ENCODE results near the gene NUMB. TPM values are rescaled to one million over a fixed set of nuclear protein-coding genes. Genes with fewer than 3 reads are reported as not detected.

NUMB gene
- total and polyA plus RNA-seq, 2 of the 13 experiments (the other 11 are each of a cell fraction or from before 2014, with no cell fraction given), result 20.3 to 71.1 TPM

DNA sequence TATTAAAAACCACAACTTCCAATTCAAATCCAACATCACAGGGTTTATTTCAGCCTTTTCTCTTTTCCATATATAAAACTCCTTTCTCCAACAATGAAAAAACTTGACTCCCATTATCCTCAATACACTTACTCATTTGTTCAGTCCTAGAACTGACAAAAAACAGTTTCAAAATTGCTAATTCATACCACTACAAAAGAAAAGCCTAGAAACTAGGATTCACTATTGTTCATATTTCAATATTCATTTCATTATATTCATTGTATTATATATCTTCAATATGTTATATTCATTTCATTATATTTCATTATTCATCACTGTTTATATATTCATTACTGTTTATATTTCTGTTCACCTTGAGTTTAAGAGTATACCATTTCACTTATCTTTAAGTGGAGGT, 85.8 kb downstream of the NUMB start:
- Histone ChIP-seq H3K27ac (ENCODE audit: extremely low read length, insufficient read depth, low read length) (no peak overlapping the region), H3K4me1 (ENCODE audit: insufficient read depth, low read length) (no peaks in the 10 kb centered on the region), H3K4me2 (ENCODE audit: low read depth, low read length) (no peak overlapping the region), H3K79me2 (ENCODE audit: insufficient read depth, low read length) (peaks cover 12% of the 10 kb centered on the region), H3K4me3 (replicated peaks in 1 of 3; ENCODE audit: insufficient read depth in 1 of 3, low read depth in 2 of 3, low read length in 3 of 3) (no peak overlapping the region), H3K9ac (ENCODE audit: insufficient read depth, low read depth, low read length) (no peak overlapping the region), H4K20me1 (ENCODE audit: insufficient read depth, low read length) (no peaks in the 10 kb centered on the region), H2AFZ (ENCODE audit: low read length) (no peak overlapping the region), H3K27me3 (ENCODE audit: control insufficient read depth in 1 of 2, insufficient read depth in 2 of 2, low read length in 2 of 2) (no peaks in the 10 kb centered on the region), H3K36me3 (replicated peaks in 1 of 2; ENCODE audit: control insufficient read depth in 1 of 2, insufficient read depth in 2 of 2, low read length in 2 of 2) (no peaks in the 10 kb centered on the region; a peak in 1 of 5 replicates), H3K9me3 (ENCODE audit: low read length) (no peaks in the 10 kb centered on the region)
- POLR2A ChIA-PET, result no interaction called here
- no peak for ATAC-seq
- intact Hi-C loops (cut with micrococcal nuclease; ENCODE audit: unreplicated experiment) (no loop called here), in situ Hi-C loops (cut with HindIII; ENCODE audit: extremely low pct_ligation_motif_present, low pct_unique_long_range_greater_than_20kb) (no loop called here)
- TF ChIP-seq ESRRA (CRISPR knock-in tag; IDR thresholded peaks at IDR 0.05; ENCODE audit: low read depth), result no peak
- TF ChIP-seq CC2D1A (CRISPR knock-in tag; IDR thresholded peaks at IDR 0.05), result no peak
- no peak for TF ChIP-seq ONECUT2 (CRISPR knock-in tag; IDR thresholded peaks at IDR 0.05)
- TF ChIP-seq, protein P1, sequence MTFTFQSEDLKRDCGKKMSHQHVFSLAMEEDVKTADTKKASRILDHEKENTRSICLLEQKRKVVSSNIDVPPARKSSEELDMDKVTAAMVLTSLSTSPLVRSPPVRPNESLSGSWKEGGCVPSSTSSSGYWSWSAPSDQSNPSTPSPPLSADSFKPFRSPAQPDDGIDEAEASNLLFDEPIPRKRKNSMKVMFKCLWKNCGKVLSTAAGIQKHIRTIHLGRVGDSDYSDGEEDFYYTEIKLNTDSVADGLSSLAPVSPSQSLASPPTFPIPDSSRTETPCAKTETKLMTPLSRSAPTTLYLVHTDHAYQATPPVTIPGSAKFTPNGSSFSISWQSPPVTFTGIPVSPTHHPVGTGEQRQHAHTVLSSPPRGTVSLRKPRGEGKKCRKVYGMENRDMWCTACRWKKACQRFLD (CRISPR knock-in tag; IDR thresholded peaks at IDR 0.05; ENCODE audit: borderline replicate concordance), result no peak
- TF ChIP-seq SMAD3 (CRISPR knock-in tag; IDR thresholded peaks at IDR 0.05), result no peak
- no peak for TF ChIP-seq FIP1L1 (IDR thresholded peaks at IDR 0.05; ENCODE audit: borderline replicate concordance, insufficient read depth, low read depth, low read length)
- no peak for TF ChIP-seq ZNF224 (CRISPR knock-in tag; IDR thresholded peaks at IDR 0.05)
- TF ChIP-seq KDM5A (IDR thresholded peaks at IDR 0.05; ENCODE audit: borderline replicate concordance, low read length), result no peak
- no peak for TF ChIP-seq NFE2L1 (CRISPR knock-in tag; IDR thresholded peaks at IDR 0.05; ENCODE audit: borderline replicate concordance)
- no TSS peak for BruUV-seq (replicated peaks)
- DNase-seq (ENCODE audit: low spot score), result no peak
- no peak for FAIRE-seq
- CTCF ChIA-PET (ENCODE audit: low intra/inter-chr PET ratio, low total read pairs), result no interaction called here

GRCh38 chr14:73370561-73370960, 87.8 kb downstream of the NUMB start:
- Histone ChIP-seq H3K4me2 (ENCODE audit: low read depth, low read length) (no peak overlapping the region), H3K9me3 (ENCODE audit: low read length) (no peaks in the 10 kb centered on the region), H3K27ac (ENCODE audit: extremely low read length, insufficient read depth, low read length) (no peak overlapping the region), H3K4me3 (replicated peaks in 1 of 3; ENCODE audit: insufficient read depth in 1 of 3, low read depth in 2 of 3, low read length in 3 of 3) (no peak overlapping the region), H4K20me1 (ENCODE audit: insufficient read depth, low read length) (no peaks in the 10 kb centered on the region), H2AFZ (ENCODE audit: low read length) (no peak overlapping the region), H3K36me3 (replicated peaks in 1 of 2; ENCODE audit: control insufficient read depth in 1 of 2, insufficient read depth in 2 of 2, low read length in 2 of 2) (no peaks in the 10 kb centered on the region), H3K27me3 (ENCODE audit: control insufficient read depth in 1 of 2, insufficient read depth in 2 of 2, low read length in 2 of 2) (no peaks in the 10 kb centered on the region), H3K4me1 (ENCODE audit: insufficient read depth, low read length) (peaks cover 13% of the 10 kb centered on the region), H3K79me2 (ENCODE audit: insufficient read depth, low read length) (peaks cover 2% of the 10 kb centered on the region), H3K9ac (ENCODE audit: insufficient read depth, low read depth, low read length) (no peak overlapping the region)
- WGBS (ENCODE audit: low lambda C conversion rate), result 99% methylated on average over 5 of the region's 5 CpGs
- in situ Hi-C loops (cut with HindIII; ENCODE audit: extremely low pct_ligation_motif_present, low pct_unique_long_range_greater_than_20kb) (no loop called here), intact Hi-C loops (cut with micrococcal nuclease; ENCODE audit: unreplicated experiment) (no loop called here)
- DNase-seq (ENCODE audit: low spot score), result no peak
- ATAC-seq, result no peak
- FAIRE-seq, result no peak
- POLR2A ChIA-PET, result no interaction called here
- CTCF ChIA-PET (ENCODE audit: low intra/inter-chr PET ratio, low total read pairs), result no interaction called here
- peak; percentile 91 to 96 for TF ChIP-seq MAFK (conservative IDR thresholded peaks at IDR 0.05 in 1 of 2, IDR thresholded peaks at IDR 0.05 in 1 of 2; ENCODE audit: low read length in 2 of 2)
- TF ChIP-seq MAFF (IDR thresholded peaks at IDR 0.05; ENCODE audit: low read depth, low read length), result peak; percentile 92
- no peak for TF ChIP-seq ZFP90 (CRISPR knock-in tag; IDR thresholded peaks at IDR 0.05; ENCODE audit: borderline replicate concordance)
- BruUV-seq (replicated peaks), result no TSS peak
